Duodenal mucosa (tissue), 2 donors: ENCODE measurements around the gene NUP50.

Experiments used
- H3K27ac ChIP-seq: one replicate; pipeline ENCODE4 v1.7.0; 2013; ENCODE audit warnings: low read depth, low read length
- H3K27me3 ChIP-seq, 2 donors: one replicate each; pipeline ENCODE4 v1.7.0; 2013; ENCODE audit warnings: low read length in 2 of 2, control low read depth in 1 of 2; ENCODE audit not compliant: insufficient read depth in 2 of 2, control insufficient read depth in 1 of 2
- H3K36me3 ChIP-seq, 2 donors: one replicate each; pipeline ENCODE4 v1.7.0; 2013; ENCODE audit warnings: low read length in 2 of 2, control low read depth in 1 of 2; ENCODE audit not compliant: insufficient read depth in 2 of 2, control insufficient read depth in 1 of 2
- H3K4me1 ChIP-seq, 2 donors: one replicate each; pipeline ENCODE4 v1.7.0; 2013; ENCODE audit warnings: low read length in 2 of 2, control low read depth in 1 of 2; ENCODE audit not compliant: insufficient read depth in 2 of 2, control insufficient read depth in 1 of 2
- H3K4me3 ChIP-seq, 2 donors: one replicate each; pipeline ENCODE4 v1.7.0; 2013; ENCODE audit warnings: low read length in 2 of 2, low read depth in 1 of 2
- H3K9ac ChIP-seq, 2 donors: one replicate each; pipeline ENCODE4 v1.7.0; 2013; ENCODE audit warnings: low read length in 2 of 2, low read depth in 1 of 2
- H3K9me3 ChIP-seq, 2 donors: one replicate each; pipeline ENCODE4 v1.7.0; 2013; ENCODE audit warnings: low read length in 2 of 2, control low read depth in 1 of 2; ENCODE audit not compliant: control insufficient read depth in 1 of 2

The NUP50 gene

DNA sequence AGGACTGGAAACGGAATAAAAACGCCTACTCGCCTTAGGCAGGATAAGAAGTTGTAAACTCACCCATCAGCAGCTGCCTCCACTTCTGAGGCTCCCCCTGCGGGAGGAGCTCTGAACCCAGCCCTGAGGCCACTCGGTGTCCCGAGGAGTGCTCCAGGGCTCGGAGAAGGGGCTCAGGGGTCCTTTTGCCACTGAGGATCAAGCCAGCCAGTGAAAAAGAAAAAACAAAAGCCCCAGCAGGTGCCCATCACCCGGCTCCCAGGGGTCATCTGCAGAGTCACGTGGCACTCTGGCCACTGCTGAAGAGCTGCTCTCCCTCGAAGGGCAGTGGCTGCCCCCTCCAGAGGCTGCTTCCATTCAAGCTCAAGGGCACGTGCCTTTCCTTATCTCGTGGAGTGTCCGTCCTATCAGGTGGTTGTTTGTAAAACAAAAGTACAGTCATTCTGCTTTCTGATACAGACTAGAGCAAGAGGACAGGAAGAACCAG, 29.0 kb downstream of the NUP50 start:
- no peaks in the 10 kb centered on the region for H3K9me3 ChIP-seq
- peaks cover 13 to 38% of the 10 kb centered on the region in 2 donors for H3K36me3 ChIP-seq
- peaks cover 0 to 4% of the 10 kb centered on the region in 2 donors for H3K4me1 ChIP-seq
- no peak overlapping the region for H3K9ac ChIP-seq
- no peak overlapping the region for H3K4me3 ChIP-seq
- no peak overlapping the region for H3K27ac ChIP-seq
- H3K27me3 ChIP-seq, result no peaks in the 10 kb centered on the region

GRCh38 chr22:45194686-45195085, 31.0 kb downstream of the NUP50 start:
- Histone ChIP-seq H3K36me3 (peaks cover 22 to 47% of the 10 kb centered on the region in 2 donors), H3K27me3 (no peaks in the 10 kb centered on the region), H3K9me3 (no peaks in the 10 kb centered on the region), H3K4me1 (peaks cover 0 to 4% of the 10 kb centered on the region in 2 donors), H3K9ac (no peak overlapping the region), H3K4me3 (no peak overlapping the region), H3K27ac (no peak overlapping the region)

- H3K4me3 ChIP-seq, result no peak overlapping the region
- no peak overlapping the region for H3K9ac ChIP-seq
- no peaks in the 10 kb centered on the region for H3K27me3 ChIP-seq
- H3K36me3 ChIP-seq, result peaks cover 25 to 54% of the 10 kb centered on the region in 2 donors
- H3K9me3 ChIP-seq, result no peaks in the 10 kb centered on the region
- H3K4me1 ChIP-seq, result peaks cover 0 to 4% of the 10 kb centered on the region in 2 donors
- no peak overlapping the region for H3K27ac ChIP-seq
Observed at GRCh38 chr22:45195616-45196015, 31.9 kb downstream of the NUP50 start.

GRCh38 chr22:45196308-45196707, 32.6 kb downstream of the NUP50 start:
- no peak overlapping the region for H3K9ac ChIP-seq
- H3K36me3 ChIP-seq, result peaks cover 28 to 60% of the 10 kb centered on the region in 2 donors
- H3K27me3 ChIP-seq, result no peaks in the 10 kb centered on the region
- no peak overlapping the region for H3K4me3 ChIP-seq
- H3K9me3 ChIP-seq, result no peaks in the 10 kb centered on the region
- H3K4me1 ChIP-seq, result peaks cover 0 to 4% of the 10 kb centered on the region in 2 donors
- H3K27ac ChIP-seq, result no peak overlapping the region

DNA sequence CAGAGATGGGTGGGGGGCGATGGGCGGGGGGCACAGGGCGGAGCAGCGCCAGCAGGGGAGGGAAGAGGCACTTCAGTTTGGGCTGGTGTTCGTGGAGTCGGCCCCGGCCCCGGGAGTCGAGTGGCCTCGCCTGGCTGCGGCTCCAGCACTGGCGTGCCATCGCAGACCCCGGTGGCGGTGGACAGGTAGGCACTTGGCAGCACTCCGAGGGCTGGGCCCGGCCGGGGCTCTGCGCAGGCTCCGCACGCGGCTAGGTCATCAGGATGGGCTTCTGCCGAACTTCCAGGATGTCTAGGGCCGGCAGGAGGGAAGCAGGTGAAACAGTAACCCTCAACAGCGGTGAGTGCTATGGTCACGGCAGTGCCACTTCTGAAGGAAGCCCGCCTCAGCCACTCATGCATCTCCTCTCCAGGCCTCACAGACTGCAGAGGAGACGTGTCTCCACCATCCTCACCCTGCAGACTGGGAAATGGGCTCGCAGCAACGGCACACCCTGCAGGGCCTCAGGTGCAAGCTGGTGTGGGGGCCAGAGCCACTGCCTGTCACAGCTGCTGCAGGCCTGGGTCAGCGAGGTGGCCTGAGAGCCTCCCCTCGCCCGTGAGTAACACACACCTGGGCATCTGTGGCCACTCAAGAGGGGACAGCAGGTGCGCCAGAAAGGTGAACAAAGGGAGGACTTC, 33.3 kb downstream of the NUP50 start:
- no peak overlapping the region for H3K9ac ChIP-seq
- H3K27me3 ChIP-seq, result no peaks in the 10 kb centered on the region
- peaks cover 28 to 66% of the 10 kb centered on the region in 2 donors for H3K36me3 ChIP-seq
- no peak overlapping the region for H3K4me3 ChIP-seq
- no peak overlapping the region for H3K27ac ChIP-seq
- no peaks in the 10 kb centered on the region for H3K9me3 ChIP-seq
- peaks cover 0 to 4% of the 10 kb centered on the region in 2 donors for H3K4me1 ChIP-seq

DNA sequence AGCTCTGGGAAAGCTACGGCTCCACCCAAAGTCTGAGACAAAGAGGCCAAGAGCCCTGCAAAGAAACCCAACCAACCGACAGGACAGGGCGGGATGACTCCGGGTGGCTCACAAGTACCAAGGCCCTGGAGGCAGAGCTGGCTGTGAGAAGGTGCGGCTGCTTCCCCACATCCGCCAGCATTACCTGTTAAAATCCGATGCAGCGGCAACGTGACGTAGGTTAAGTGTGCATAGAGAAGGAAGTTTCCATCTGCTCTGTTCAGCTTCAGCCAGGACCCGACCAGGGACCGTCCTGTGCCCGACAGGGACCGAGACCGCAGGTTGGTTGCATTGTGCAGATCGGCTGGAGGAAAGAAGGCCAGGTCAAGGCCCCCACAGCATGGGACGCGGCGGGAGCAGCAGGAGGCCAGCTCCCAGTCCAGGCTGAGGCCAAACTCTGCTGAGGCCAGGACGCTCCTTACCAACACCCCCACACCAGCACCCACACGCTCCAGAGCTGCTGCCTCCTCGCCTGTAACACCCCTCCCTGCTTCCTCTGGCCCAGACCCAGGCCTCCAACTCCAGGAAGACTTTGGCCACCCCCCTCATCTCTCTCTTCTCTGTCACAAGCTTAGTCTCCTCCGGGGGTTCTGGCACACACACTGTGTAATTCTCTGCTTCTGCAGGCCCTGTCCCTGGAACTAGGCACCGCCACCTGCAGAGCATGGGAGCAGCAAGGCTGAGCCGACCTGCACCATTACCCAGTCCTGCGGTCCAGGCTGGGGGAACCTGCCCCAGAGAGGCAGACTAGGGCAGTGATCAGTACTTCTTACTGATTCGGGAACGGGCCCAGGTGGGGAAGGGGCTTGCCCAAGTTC, 34.1 kb downstream of the NUP50 start:
- Histone ChIP-seq H3K4me3 (no peak overlapping the region), H3K27me3 (no peaks in the 10 kb centered on the region), H3K9me3 (no peaks in the 10 kb centered on the region), H3K27ac (no peak overlapping the region), H3K36me3 (peaks cover 31 to 73% of the 10 kb centered on the region in 2 donors), H3K4me1 (peaks cover 0 to 4% of the 10 kb centered on the region in 2 donors), H3K9ac (no peak overlapping the region)

DNA sequence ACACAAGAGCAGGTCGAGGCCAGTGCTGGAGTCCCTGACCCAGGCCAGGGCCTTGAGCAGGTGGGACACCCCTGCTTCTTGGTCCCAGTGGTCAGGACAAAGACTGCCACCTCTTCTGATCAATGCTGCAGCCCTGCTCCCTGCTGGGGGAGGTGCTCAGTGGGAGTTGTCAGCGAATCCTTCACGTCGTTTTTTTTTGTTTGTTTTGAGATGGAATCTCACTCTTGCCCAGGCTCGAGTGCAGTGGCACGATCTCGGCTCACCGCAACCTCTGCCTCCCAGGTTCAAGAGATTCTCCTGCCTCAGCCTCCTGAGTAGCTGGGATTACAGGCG, 34.7 kb downstream of the NUP50 start:
- H3K9ac ChIP-seq, result no peak overlapping the region
- no peaks in the 10 kb centered on the region for H3K4me1 ChIP-seq
- H3K27me3 ChIP-seq, result no peaks in the 10 kb centered on the region
- no peaks in the 10 kb centered on the region for H3K9me3 ChIP-seq
- H3K4me3 ChIP-seq, result no peak overlapping the region
- peaks cover 33 to 79% of the 10 kb centered on the region in 2 donors for H3K36me3 ChIP-seq
- H3K27ac ChIP-seq, result no peak overlapping the region

DNA sequence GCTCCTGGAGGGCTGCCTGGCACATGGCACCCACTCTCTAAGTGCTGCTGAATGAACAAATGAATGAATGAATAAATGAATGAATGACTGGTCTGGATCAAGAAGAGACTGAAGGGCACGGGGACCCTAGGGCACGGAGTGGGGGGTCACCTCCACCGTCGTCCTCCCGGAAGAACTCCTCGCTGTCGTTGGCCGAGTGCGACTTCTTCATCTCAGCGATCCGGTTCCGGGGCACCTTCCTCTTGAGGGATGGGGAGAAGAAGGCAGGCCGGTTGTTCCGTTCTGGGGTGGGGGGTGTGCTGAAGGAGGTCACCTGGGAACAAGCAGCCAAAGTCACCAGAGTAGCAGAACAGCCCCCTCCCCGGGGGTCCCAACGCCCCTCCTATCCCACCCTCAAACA, 36.0 kb downstream of the NUP50 start:
- H3K4me1 ChIP-seq, result no peaks in the 10 kb centered on the region
- no peaks in the 10 kb centered on the region for H3K9me3 ChIP-seq
- H3K27ac ChIP-seq, result no peak overlapping the region
- H3K36me3 ChIP-seq, result peaks cover 29 to 90% of the 10 kb centered on the region in 2 donors
- no peak overlapping the region for H3K4me3 ChIP-seq
- no peaks in the 10 kb centered on the region for H3K27me3 ChIP-seq
- no peak overlapping the region for H3K9ac ChIP-seq

- H3K27me3 ChIP-seq, result no peaks in the 10 kb centered on the region
- H3K27ac ChIP-seq, result no peak overlapping the region
- H3K4me3 ChIP-seq, result no peak overlapping the region
- H3K4me1 ChIP-seq, result no peaks in the 10 kb centered on the region
- peaks cover 25 to 91% of the 10 kb centered on the region in 2 donors for H3K36me3 ChIP-seq
- H3K9me3 ChIP-seq, result no peaks in the 10 kb centered on the region
- H3K9ac ChIP-seq, result no peak overlapping the region
Observed at GRCh38 chr22:45200230-45200629, 36.5 kb downstream of the NUP50 start.

DNA sequence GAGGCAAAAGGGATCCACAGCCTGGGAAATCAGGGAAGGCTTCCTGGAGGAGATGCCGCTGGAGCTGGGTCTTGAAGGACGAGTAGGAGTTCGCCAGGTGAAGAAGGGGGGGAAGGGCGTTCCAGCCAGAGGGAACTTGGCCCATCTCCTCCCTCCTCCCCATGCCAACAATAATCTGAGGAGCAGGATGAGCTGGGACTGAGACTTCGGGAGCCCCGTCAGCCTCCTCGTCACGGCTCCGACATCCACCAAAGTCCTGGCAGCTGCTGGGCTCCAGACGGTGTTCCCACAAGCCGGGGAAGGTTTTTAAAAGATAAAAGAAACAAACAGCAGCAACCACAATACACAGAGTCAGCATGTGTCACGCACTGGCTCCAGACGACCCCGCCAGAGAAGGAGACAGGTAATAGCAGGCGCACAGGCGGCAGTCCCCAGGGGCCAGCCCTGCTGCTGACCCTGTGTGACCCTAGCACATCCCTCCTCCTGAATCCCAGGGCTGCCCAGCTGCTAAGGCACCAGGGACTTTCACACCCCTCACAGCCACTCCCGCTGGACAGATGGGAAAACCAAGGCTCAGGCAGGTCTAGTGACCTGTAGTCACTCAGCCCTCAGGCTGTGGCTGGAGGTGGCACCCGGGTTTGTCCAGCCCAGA, 37.3 kb downstream of the NUP50 start:
- Histone ChIP-seq H3K27me3 (no peaks in the 10 kb centered on the region), H3K4me3 (no peak overlapping the region), H3K27ac (no peak overlapping the region), H3K9me3 (no peaks in the 10 kb centered on the region), H3K4me1 (no peaks in the 10 kb centered on the region), H3K36me3 (peaks cover 25 to 86% of the 10 kb centered on the region in 2 donors), H3K9ac (no peak overlapping the region)
